B cell (primary cell): Measurements from ENCODE around the gene CNOT6L.

Experiments used
- CTCF ChIP-seq: fragments of 200-600 bp; IDR thresholded peaks from one replicate; pipeline ENCODE4 v1.8.0; 2022; ENCODE audit warnings: antibody characterized with exemption, mild to moderate bottlenecking
- EZH2 ChIP-seq: IDR thresholded peaks from 2 replicates; pipeline ENCODE4 v1.6.1; 2012; ENCODE audit warnings: borderline replicate concordance, low read depth, mild to moderate bottlenecking, moderate library complexity, low read length; ENCODE audit not compliant: insufficient read depth, poor library complexity, severe bottlenecking

- TF ChIP-seq CTCF = no peak
- no peak for TF ChIP-seq EZH2
Measured at GRCh38 chr4:77804471-77804870, 14.7 kb downstream of the CNOT6L start.
